ENCODE measurements around the gene PPARG.

DNA sequence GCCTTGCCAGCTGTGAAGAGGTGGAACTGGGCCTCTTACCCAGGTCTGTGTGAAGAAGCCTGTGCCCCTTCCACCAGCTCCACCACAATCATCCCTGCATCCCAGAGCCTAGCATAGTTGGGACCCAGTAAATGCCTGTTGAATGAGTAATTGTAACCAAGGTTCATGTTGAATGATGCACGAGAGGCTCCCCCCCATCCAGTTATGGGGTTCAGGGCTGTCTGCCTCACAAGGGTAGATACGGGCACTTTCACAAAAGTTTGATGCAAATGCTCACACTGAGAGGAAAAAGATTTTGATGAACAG lies 165.9 kb downstream of the PPARG start:
- no peak for TF ChIP-seq ELF4 (CRISPR knock-in tag; IDR thresholded peaks at IDR 0.05; ENCODE audit: low read depth)
- TF ChIP-seq CREB1 (CRISPR knock-in tag; IDR thresholded peaks at IDR 0.05), result no peak
- TF ChIP-seq, protein P1, sequence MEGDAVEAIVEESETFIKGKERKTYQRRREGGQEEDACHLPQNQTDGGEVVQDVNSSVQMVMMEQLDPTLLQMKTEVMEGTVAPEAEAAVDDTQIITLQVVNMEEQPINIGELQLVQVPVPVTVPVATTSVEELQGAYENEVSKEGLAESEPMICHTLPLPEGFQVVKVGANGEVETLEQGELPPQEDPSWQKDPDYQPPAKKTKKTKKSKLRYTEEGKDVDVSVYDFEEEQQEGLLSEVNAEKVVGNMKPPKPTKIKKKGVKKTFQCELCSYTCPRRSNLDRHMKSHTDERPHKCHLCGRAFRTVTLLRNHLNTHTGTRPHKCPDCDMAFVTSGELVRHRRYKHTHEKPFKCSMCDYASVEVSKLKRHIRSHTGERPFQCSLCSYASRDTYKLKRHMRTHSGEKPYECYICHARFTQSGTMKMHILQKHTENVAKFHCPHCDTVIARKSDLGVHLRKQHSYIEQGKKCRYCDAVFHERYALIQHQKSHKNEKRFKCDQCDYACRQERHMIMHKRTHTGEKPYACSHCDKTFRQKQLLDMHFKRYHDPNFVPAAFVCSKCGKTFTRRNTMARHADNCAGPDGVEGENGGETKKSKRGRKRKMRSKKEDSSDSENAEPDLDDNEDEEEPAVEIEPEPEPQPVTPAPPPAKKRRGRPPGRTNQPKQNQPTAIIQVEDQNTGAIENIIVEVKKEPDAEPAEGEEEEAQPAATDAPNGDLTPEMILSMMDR (IDR thresholded peaks at IDR 0.05), result no peak
- no peak for TF ChIP-seq NFE2L1 (CRISPR knock-in tag; IDR thresholded peaks at IDR 0.05)
- no peak for TF ChIP-seq FOXJ3 (CRISPR knock-in tag; IDR thresholded peaks at IDR 0.05; ENCODE audit: borderline replicate concordance)
